ENCODE data around the gene MAPK1.
"Not testable (repeated sequence)": the region's sequence is repeated elsewhere in the genome, so short reads cannot be mapped to it uniquely, and the experiment has no call there.

Gene MAPK1

DNA sequence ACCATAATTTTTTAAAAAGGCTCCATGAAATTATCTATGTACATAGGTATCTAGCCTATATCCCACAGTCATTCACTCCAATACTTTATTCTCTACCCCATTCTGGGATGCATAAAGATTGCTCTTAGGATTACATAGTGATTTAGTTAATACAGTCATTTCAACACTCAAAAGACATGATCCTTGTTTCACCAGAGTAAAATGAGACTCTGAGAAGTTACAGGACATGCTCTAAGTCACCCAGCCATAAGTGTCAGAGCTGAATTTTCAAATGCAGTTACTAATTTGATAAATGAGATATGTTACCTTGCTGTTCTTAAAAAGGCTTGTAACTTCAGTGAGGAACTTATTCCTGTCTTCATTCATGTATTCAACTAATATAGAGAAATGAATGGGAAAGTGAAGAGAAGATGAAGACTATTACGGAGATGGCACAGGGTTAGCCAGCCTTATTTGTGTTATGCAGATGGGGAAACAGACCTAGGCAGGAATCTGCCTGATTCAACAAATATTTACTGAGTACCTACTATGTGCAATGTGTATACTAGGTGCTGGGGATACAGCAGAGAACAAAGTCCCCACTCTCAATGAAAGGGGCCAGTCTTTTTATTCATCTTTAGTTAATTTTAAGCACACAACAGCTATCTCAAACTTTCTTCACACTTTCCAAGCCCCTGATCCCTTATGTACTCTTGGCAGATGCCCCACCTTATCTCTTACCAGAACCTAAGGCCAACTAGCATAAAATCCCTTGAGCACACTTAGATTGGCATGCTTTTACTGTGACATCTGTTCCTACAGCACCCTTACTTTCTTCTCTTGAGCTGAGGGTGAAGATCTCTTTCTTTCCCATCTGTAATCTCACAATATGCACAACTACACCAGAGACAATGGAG lies 21.6 kb downstream of the MAPK1 start:
- no peak for DNase-seq (ENCODE audit: low spot score)

DNA sequence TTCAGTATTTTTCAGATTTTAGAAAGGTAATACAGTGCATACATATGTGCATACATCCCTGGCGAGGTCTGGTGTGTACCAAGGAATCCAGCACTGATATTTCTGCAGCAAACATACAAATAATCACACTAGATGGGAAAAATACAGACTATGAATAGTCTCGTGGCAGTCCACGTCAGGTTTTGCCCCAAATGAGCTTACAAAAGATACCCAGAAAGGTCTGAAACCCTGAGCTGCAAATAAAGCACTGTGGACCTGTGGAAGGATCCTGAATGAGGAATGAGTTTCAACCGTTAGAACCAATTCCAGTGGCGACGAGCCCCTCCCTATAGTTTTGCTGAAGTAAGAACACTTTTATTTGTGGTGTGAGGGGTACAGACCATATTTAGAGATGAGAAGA lies 24.5 kb downstream of the MAPK1 start:
- no peak for DNase-seq (ENCODE audit: low spot score)

DNA sequence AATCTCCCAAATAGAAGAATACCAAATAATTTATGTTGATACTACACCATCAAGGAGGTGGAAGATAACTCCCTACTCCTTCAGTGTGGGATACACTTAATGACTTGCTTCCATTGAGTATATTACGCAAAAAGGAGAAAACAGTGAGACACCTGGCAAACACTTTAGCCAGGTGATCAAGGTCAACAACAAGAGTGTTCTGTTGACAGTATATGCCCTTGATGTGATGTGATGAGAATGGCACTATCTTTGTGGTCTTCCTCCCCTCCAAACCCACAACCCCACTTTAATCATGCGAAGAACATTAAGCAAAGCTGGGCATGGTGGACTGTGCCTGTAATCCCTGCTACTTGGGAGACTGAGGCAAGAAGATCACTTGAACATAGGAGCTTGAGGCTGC lies 26.0 kb downstream of the MAPK1 start:
- DNase-seq (ENCODE audit: low spot score) = no peak

DNA sequence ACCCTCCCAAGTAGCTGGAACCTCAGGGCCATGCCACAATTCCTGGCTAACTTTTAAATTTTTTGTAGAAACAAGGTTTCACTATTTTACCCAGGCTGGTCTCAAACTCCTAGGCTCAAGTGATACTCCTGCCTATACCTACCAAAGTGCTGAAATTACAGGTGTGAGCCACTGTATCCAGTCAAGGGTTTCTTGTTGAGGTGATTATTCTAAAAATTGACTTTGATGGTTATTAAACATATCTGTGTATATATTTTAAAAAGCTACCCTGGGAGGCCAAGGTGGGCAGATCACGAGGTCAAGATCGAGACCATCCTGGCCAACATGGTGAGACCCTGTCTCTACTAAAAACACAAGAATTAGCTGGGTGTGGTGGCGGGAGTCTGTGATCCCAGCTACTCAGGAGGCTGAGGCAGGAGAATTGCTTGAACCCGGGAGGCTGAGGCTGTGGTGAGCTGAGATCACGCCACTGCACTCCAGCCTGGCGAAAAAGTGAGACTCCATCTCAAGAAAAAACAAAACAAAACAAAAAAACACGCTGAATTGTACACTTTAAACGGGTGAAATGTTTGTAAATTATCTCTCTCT lies 27.1 kb downstream of the MAPK1 start:
- DNase-seq (ENCODE audit: low spot score) = no peak

DNA sequence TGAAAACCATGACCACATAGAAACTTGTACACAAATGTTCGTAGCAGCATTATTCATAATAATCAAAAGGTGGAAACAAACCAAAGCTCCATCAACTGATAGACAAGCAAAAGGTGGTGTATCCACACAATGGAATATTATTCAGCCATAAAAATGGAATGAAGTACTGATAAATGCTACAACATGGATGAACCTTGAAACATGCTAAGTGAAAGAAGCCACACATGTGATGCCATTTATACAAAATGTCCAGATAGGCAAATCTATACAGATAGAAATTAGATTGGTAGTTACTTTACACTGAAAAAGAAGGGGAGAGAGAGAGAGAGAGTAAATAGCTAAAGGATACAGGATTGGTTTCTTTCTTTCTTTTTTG lies 27.7 kb downstream of the MAPK1 start:
- no peak for DNase-seq (ENCODE audit: low spot score)

DNA sequence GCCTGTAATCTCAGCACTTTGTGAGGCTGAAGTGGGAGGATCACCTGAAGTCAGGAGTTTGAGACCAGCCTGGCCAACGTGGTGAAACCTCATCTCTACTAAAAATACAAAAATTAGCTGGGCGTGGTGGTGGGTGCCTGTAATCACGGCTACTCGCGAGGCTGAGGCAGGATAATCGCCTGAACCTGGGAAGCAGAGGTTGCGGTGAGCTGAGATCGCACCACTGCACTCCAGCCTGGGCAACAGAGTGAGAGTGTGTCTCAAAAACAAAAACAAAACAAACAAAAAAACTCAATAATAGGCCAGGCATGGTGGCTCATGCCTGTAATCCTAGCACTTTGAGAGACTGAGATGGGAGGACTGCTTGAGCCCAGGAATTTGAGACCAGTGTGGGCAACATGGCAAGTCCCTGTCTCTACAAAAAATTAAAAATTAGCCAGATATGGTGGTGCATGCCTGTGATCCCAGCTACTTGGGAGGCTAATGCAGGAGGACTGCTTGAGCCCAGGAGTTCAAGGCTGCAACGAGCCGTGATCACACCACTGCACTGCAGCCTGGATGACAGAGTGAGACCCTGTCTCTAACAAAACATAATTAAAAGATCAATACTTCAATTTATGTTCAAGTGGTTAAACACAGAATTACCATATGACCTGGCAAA lies 28.2 kb downstream of the MAPK1 start:
- DNase-seq (ENCODE audit: low spot score) = not testable (repeated sequence)

DNA sequence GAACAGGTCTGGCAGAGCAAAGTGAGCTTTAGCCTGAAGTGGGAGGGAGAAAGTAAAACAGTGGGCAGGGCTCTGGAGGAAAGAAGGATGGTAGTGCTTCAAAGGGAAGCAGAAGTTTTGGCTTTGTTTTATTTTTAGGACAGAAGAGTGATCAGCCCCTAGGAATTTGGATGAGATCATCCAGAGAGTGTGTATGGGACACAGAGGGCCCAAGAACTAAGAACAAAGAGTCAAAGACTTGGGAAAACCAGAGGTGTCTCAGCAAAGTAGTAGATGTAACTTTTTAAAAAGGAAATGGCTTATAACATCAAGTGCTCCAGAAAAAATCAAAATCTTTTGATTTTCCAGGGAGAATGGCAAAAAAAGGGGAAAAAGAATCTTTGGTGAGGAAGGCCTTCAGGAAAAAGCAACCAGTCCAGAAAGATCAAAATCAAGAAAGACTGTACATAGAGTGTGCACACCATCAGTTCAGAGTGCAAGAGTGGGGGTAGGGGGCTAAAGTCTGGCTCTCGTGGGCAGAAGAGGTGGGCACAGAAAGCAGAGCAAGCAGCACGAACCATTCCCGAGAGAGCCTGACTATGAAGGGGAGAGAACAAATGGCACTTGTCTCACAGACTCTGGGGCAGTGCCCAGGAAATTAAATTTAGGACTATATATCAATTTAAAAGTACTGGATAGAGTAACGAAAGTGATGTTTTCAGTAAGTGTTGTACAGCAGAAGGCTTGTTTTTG lies 30.0 kb downstream of the MAPK1 start:
- peak; percentile 88 for DNase-seq (ENCODE audit: low spot score)

DNA sequence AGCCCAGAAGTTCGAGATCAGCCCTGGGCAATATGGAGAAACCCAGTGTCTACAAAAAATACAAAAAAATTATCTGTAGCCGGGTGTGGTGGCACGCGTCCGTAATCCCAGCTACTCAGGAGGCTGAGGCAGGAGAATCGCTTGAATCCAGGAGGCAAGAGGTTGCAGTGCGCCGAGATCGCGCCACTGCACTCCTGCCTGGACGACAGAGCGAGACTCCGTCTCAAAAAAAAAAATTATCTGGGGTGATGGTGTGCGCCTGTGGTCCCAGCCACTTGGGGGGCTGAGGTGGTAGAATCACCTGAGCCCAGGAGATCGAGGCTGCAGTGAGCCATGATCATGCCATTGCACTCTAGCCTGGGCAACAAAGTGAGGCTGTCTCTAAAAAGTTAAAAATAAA lies 31.0 kb downstream of the MAPK1 start:
- not testable (repeated sequence) for DNase-seq (ENCODE audit: low spot score)

DNA sequence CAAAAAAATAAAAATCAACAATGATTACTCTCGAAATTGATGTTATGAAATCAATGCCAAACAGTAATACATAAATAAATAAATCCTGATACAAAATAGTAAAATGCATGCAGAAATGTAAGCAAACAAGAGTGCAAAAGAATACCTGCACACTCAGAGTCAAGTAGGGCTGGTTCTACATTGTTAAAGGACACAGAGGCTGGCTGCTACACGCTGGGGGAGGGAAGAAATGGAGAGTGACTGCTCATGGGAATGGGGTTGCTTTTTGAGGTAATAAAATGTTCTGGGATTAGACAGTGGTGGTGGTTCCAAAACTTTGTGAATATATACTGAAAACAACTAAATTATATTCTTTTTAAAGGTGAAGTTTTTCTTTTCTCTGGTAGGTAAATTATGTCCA lies 32.1 kb downstream of the MAPK1 start:
- no peak for DNase-seq (ENCODE audit: low spot score)

DNA sequence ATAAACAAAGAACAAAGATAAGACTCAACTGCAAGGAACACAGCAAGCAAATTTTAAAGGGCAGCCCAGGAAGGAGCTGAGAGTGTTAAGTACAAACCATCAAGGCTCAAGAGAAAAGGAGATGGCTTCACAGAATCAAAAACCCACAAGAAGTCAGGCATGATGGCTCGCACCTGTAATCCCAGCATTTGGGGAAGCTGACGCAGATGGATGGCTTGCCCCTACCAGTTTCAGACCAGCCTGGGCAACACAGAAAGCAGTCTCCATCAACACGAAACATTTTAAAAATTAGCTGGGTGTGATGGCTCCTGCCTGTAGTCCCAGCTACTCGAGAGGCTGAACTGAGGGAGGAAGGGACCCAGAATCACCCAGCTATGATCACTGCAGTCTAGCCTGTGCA lies 32.6 kb downstream of the MAPK1 start:
- DNase-seq (ENCODE audit: low spot score) = no peak

DNA sequence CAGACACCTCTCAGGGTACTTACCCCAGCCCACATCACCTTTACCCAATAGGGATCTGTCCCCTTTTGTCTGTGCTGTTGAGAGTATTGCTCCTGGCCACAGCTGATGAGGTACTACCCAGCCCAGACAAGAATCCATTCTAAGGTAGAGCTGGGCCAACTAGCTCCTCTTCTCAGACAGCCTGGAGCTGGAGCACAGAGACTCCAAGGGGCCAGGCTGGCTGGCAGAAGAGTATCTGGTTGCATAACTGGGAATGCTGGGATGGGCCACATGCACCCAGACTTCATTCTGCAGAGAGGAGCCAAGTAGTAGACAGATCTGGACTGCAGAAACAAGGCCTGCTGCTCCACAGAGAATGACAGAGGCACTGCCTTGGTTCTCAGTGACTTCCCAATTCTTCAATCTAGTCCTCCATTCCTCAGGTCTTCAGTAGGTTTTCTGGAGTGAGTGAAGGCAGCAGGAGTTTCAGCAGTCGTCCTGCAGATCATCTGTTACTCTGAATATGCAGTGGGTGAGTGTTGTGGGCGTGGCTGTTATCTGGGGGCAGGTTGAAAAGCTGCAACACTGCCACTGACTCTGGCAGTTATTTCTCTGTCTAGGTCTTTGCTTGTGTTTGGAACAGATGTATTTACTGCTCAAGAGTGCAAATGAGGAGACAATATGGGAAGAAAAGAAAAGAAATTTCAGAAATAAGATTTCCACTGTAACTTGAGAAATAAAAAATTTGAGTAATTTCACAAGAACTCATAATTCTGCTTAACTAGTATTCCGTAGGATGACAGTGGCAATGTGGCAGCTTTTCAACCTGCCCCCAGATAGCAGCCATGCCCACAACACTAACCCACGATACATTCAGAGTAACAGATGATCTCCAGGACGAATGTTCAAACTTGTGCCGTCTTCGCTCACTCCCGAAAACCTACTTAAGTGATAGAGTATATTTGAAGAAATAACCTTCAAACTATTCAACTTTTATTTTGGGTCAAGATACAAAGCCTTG lies 34.9 kb downstream of the MAPK1 start:
- peak; percentile 48 for DNase-seq (ENCODE audit: low spot score)

DNA sequence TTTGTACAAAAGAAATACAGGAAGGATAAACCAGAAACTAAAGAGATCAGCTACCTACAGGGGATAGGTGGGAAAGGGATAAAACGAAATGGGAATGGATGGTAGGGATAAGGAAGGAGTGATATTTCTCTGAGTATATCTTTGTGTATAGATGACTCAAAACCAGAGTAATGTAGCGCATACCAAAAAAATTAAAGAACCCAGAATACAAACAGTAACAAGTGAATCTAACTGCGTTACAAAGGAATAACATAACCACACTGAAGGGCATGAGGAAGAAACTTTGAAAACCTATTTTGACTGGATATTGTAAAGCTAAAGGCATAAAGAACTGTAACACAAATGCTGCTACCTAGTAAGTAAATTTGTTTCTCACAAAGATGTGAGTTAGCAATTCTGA lies 37.9 kb downstream of the MAPK1 start:
- no peak for DNase-seq (ENCODE audit: low spot score)

DNA sequence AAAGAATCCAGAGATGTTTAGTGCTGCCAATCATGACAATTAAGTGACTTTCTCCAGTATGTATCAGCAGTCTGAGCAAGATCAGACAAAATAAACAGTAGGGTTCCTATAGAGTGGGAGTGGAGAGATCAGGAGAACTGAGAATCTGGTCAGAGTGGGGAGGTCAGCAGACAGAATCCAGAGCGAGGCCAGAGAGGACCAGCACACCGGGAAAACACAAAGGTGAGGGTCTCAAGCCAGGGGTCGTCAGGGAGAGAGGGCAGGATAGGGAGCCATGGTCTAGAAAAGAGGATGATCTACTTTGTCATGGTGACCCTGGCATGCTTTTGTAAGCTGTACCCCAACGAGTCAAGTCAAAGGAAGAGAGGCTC lies 39.2 kb downstream of the MAPK1 start:
- DNase-seq (ENCODE audit: low spot score) = no peak

DNA sequence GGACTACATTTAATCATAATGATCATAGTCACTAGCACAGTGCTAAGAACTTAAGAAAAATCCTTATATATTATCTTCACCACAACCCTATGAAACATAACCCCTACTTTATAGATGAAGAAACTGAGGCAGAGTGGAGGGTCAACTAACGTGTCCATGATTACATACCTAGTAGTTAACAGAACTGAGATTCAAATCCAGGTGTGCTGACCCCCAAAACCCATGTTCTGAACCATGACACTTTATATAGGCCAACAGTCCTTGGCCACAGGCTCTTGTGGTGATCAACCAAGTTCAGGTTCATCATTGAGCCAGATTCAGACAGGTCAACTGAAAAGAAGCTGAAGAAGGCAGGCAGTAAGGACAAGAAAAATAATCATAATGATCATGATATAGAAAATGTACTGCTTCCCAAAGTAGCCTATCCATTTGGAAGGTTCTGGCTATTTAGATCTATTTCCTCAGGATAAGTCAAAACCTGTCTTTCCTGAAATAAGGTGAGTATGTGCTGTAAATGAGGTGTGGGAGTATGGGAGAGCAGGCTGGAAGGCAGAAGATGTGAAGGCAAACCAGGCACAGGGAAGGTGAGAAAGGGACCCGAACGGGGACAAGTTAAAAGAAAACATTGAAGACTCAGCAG lies 39.7 kb downstream of the MAPK1 start:
- DNase-seq (ENCODE audit: low spot score) = no peak

DNA sequence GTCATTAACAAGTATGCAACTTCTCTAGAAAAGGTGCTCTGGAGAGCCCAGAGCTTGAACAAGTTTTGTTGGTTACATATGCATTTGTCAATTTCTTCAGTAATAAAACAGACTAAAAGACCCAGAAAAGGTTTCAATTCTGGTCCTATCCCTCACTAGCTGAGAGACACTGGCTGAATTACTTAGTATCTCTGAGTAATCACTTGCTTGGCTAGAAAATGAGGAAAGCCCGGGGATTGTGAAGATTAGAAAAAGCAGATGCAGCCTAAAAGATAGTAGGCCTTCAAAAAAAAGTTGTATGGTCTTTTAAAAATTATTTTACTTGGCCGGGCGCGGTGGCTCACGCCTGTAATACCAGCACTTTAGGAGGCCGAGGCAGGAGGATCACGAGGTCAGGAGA lies 41.2 kb downstream of the MAPK1 start:
- DNase-seq (ENCODE audit: low spot score) = no peak

DNA sequence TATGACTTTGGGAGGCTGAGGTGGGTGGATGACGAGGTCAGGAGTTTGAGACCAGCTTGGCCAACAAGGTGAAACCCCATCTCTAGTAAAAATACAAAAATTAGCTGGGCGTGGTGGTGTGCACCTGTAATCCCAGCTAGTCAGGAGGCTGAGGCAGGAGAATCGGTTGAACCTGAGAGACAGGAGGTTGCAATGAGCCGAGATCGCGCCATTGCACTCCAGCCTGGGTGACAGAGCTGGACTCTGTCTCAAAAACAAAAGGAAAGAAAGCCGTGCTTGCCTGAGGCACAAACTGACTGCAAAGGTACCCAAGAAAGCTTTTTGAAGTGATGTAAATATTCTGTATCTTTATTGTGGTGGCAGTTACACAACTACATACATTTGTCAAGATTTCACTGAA lies 42.5 kb downstream of the MAPK1 start:
- DNase-seq (ENCODE audit: low spot score) = not testable (repeated sequence)

DNA sequence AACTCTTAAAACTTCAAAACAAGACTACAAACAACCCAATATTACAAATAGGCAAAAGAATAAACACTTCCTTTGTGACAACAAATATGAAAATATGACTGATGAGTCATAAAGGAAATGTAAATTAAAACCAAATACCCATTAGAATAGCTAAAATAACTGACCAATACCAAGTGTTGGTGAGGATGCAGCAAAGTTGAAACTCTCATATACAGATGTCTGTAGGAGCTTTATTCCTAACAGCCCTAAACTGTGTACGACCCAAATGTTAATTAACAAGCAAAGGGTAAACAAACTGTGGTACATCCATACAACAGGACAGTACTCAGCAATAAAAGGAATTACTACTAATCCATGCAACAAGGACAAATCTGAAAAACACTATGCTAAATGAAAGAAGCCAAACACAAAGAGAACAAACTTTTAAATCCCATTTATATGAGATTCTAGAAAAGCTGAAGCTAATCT lies 43.0 kb downstream of the MAPK1 start:
- no peak for DNase-seq (ENCODE audit: low spot score)

DNA sequence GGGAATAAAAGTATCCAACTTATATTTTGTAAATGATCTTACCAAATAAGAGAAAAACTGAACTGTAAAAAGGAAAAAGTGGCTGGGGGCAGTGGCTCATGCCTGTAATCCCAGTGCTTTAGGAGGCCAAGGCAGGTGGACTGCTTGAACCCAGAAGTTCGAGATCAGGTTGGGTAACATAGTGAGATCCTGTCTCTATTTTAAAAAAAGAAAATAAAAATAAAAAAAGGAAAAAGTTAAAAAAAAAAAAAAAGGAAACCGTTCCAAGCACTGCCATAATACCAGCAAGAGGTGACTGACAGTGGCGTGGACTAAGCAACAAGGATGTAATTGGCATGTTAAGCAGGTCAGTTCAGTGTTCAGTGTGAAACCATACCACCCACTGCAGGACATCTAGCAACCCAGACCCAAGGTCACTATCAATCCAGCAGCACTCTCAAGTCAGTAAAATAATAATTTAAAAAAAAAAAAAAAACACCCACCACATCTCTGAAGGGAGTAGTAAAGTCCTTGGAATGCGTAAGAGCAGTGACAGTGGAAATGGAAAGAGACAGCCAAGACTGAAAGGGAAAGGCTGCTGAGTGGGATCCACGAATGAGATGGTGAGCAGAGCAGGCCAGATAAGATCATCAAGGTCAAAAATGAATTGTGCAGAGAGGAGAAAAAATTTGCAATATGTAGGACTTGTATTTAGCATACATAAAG lies 43.6 kb downstream of the MAPK1 start:
- DNase-seq (ENCODE audit: low spot score) = peak; percentile 53

DNA sequence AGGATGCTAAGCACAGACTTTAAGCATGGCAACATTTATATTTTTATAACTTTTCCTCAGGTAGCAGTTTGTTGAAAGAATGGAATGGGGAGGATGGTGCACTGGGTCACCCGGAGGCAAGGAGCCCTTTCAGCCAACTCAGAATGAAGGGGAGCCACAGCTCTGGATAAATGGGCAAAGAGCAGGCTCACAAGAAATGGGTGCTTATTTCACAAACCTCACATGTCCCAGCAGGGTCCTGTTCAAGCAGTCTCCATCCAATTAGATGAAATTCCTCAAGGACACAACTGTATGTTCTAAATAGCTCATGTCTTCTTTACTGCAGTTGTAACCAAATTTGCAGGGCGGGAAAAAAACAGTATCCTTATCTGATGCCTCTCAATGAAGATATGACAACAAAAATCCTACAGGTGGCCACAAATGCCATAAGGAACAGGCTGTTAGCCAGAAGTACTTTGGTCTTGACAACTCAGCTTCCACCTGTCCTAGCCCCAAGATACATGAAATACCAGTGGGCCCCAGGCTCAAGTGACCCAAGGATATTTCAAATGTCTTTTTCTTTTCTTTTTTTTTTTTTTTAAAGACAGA lies 48.2 kb downstream of the MAPK1 start:
- no peak for DNase-seq (ENCODE audit: low spot score)
